Endodermal cell (in vitro differentiated cells): Measurements from ENCODE around the gene GPC4. TPM values are rescaled to one million over a fixed set of nuclear protein-coding genes. Genes with fewer than 3 reads are reported as not detected.

ENCODE experiments used
- DNase-seq: peaks from one replicate; pipeline ENCODE4 v3.0.0-alpha.2; 2017
- H3K27ac ChIP-seq: 2 replicates; pipeline ENCODE4 v1.5.1; 2013; ENCODE audit warnings: mild to moderate bottlenecking, low read depth, low read length, moderate library complexity
- H3K27me3 ChIP-seq: 2 replicates; pipeline ENCODE4 v1.6.1; 2013; ENCODE audit warnings: mild to moderate bottlenecking, low read length, moderate library complexity; ENCODE audit not compliant: insufficient read depth, control insufficient read depth, poor library complexity, severe bottlenecking
- H3K36me3 ChIP-seq: 2 replicates; pipeline ENCODE4 v1.7.0; 2013; ENCODE audit warnings: mild to moderate bottlenecking, low read length, moderate library complexity; ENCODE audit not compliant: control insufficient read depth, insufficient read depth
- H3K4me1 ChIP-seq: one replicate; pipeline ENCODE4 v1.7.0; 2013; ENCODE audit warnings: low read length; ENCODE audit not compliant: control insufficient read depth, insufficient read depth
- H3K4me3 ChIP-seq: 2 replicates; pipeline ENCODE4 v1.5.1; 2013; ENCODE audit warnings: mild to moderate bottlenecking, low read length, moderate library complexity
- H3K9ac ChIP-seq: 2 replicates; pipeline ENCODE4 v1.6.1; 2013; ENCODE audit warnings: mild to moderate bottlenecking, low read length, moderate library complexity; ENCODE audit not compliant: poor library complexity, severe bottlenecking; ENCODE audit errors: extremely low read depth
- H3K9me3 ChIP-seq: 2 replicates; pipeline ENCODE4 v1.6.1; 2013; ENCODE audit warnings: mild to moderate bottlenecking, low read length, moderate library complexity; ENCODE audit not compliant: control insufficient read depth
- H3K27ac Mint-ChIP-seq: 2 replicates; pipeline ENCODE4 v1.8.0; 2020; ENCODE audit warnings: mixed read lengths
- H3K27me3 Mint-ChIP-seq: 2 replicates; pipeline ENCODE4 v1.8.0; 2021; ENCODE audit warnings: mild to moderate bottlenecking, mixed read lengths; ENCODE audit not compliant: insufficient read depth
- H3K36me3 Mint-ChIP-seq: 2 replicates; pipeline ENCODE4 v1.8.0; 2020; ENCODE audit warnings: low read depth, mixed read lengths
- H3K4me1 Mint-ChIP-seq: 2 replicates; pipeline ENCODE4 v1.8.0; 2020; ENCODE audit warnings: mixed read lengths
- H3K4me3 Mint-ChIP-seq: 2 replicates; pipeline ENCODE4 v1.8.0; 2020; ENCODE audit warnings: mild to moderate bottlenecking, moderate library complexity, mixed read lengths
- H3K9me3 Mint-ChIP-seq: 2 replicates; pipeline ENCODE4 v1.8.0; 2020; ENCODE audit warnings: mild to moderate bottlenecking, mixed read lengths
- WGBS, 2 experiments: methylation state at CpG; one replicate each; pipeline versions ENCODE4 v1.1.5 to v1.1.7; 2013; ENCODE audit warnings: missing lambda C conversion rate in 2 of 2, mixed read lengths in 1 of 2; ENCODE audit not compliant: insufficient coverage in 1 of 2, insufficient read length in 1 of 2; 5-methylcytosine and 5-hydroxymethylcytosine counted together
- total RNA-seq, 2 donors: library from RNA; stranded (reverse); fragmentation: NEBNext Ultra II Directional in 1 of 2; extraction: Animal tissue kit (Norgen Biotek cat#: 25700) in 1 of 2; gene quantifications; 2 replicates in 1 of 2; 3 replicates in 1 of 2; pipeline ENCODE4 v1.2.1, GENCODE V29; 2021
- TF ChIP-seq, protein P1 (sequence below): fragments of 200-600 bp; sonication (generic); conservative IDR thresholded peaks from 2 replicates; pipeline ENCODE4 v1.5.0; 2021; ENCODE audit warnings: antibody characterized with exemption, mild to moderate bottlenecking

Gene GPC4
- total RNA-seq, 2 donors from 2014 or later = 281 to 829 TPM

DNA sequence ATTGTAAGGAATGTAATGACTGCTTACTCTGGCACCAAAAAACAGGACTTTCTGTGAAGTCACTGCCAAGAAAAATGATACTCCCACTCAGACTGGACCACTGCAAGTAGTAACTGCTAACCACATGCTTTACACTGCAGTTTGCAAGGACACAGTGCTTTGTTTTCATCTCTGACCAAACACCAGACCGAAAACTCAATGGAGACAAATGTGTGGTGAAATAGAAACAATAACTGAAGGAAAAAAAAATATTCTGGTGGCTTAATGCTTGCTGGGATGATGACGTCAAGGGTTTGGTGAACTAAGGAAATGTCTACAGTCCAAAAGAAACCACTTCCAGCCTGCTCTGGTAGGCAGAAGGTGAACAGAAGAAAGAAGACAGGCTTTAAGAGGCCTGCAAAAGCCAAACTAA, 13.2 kb downstream of the GPC4 start:
- peaks cover 51% of the 10 kb centered on the region for H3K4me1 Mint-ChIP-seq

DNA sequence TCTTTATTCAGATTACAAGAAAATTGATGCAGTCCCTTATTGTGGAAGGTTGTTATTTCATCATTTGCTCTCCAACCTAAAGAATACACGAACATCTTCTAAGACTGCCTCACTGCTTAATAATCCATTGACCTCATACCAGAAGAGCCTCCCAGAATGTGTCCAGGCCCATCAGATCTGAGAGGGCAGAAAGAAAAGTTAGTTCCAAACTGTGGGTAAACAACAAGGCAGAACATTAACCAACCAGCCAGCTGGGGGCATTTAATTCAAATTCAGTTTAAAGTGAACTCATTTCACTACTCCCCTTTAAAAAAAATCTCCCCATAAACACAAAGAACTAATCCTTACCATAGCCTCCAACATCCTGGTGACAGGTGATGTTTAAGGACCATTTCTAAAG, 13.8 kb downstream of the GPC4 start:
- WGBS, 2 experiments = 100% methylated on average over 1 of the region's 1 CpG; no CpG with 5 or more reads in 1 of the 2 experiments
- H3K27ac ChIP-seq = no peak overlapping the region
- H3K4me1 ChIP-seq = no peaks in the 10 kb centered on the region
- Mint-ChIP-seq H3K27me3 (no peaks in the 10 kb centered on the region), H3K36me3 (peaks cover 71% of the 10 kb centered on the region), H3K9me3 (peaks cover 2% of the 10 kb centered on the region), H3K4me3 (no peak overlapping the region), H3K27ac (peak overlapping the region; percentile 42), H3K4me1 (peaks cover 55% of the 10 kb centered on the region)
- H3K27me3 ChIP-seq = no peaks in the 10 kb centered on the region
- TF ChIP-seq, protein P1, sequence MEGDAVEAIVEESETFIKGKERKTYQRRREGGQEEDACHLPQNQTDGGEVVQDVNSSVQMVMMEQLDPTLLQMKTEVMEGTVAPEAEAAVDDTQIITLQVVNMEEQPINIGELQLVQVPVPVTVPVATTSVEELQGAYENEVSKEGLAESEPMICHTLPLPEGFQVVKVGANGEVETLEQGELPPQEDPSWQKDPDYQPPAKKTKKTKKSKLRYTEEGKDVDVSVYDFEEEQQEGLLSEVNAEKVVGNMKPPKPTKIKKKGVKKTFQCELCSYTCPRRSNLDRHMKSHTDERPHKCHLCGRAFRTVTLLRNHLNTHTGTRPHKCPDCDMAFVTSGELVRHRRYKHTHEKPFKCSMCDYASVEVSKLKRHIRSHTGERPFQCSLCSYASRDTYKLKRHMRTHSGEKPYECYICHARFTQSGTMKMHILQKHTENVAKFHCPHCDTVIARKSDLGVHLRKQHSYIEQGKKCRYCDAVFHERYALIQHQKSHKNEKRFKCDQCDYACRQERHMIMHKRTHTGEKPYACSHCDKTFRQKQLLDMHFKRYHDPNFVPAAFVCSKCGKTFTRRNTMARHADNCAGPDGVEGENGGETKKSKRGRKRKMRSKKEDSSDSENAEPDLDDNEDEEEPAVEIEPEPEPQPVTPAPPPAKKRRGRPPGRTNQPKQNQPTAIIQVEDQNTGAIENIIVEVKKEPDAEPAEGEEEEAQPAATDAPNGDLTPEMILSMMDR = no peak
- H3K4me3 ChIP-seq = no peak overlapping the region
- H3K36me3 ChIP-seq = peaks cover 33% of the 10 kb centered on the region
- no peak for DNase-seq
- no peak overlapping the region for H3K9ac ChIP-seq
- no peaks in the 10 kb centered on the region for H3K9me3 ChIP-seq

More for the DNA sequence above, 13.2 kb downstream of the GPC4 start:
- TF ChIP-seq, protein P1 = no peak
- Mint-ChIP-seq H3K9me3 (peaks cover 2% of the 10 kb centered on the region), H3K27ac (peak overlapping the region; percentile 57), H3K36me3 (peaks cover 74% of the 10 kb centered on the region), H3K4me3 (no peak overlapping the region), H3K27me3 (no peaks in the 10 kb centered on the region)
- Histone ChIP-seq H3K27me3 (no peaks in the 10 kb centered on the region), H3K27ac (no peak overlapping the region), H3K9me3 (no peaks in the 10 kb centered on the region), H3K9ac (no peak overlapping the region), H3K36me3 (peaks cover 37% of the 10 kb centered on the region), H3K4me1 (no peaks in the 10 kb centered on the region), H3K4me3 (no peak overlapping the region)
- 95 to 100% methylated on average over 1 to 2 of the region's 2 CpGs for WGBS, 2 experiments
- no peak for DNase-seq

DNA sequence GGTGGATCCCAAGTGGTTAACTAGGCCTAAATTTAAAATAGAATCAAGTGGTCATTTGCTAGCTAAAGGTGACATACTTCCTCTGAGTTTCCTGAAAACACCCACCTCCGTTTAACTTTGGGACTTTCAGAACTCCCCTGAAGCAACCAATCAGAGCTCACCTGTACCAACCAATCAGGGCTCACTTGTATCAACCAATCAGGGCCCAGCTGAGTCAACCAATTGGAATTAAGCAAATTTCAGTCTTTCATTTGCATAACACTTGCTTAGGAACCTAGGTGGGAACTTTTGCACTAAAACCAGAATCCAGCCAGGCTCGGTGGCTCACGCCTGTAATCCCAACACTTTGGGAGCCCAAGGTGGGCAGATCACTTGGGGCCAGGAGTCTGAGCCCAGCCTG, 15.9 kb downstream of the GPC4 start:
- TF ChIP-seq, protein P1 = no peak
- Mint-ChIP-seq H3K27me3 (no peaks in the 10 kb centered on the region), H3K9me3 (peaks cover 2% of the 10 kb centered on the region), H3K4me3 (peak overlapping the region; percentile 30), H3K4me1 (peaks cover 64% of the 10 kb centered on the region), H3K36me3 (peaks cover 66% of the 10 kb centered on the region), H3K27ac (peak overlapping the region; percentile 71)
- no peaks in the 10 kb centered on the region for H3K9me3 ChIP-seq
- peaks cover 38% of the 10 kb centered on the region for H3K36me3 ChIP-seq
- no peaks in the 10 kb centered on the region for H3K4me1 ChIP-seq
- H3K9ac ChIP-seq = no peak overlapping the region
- H3K27me3 ChIP-seq = no peaks in the 10 kb centered on the region
- H3K27ac ChIP-seq = no peak overlapping the region
- DNase-seq = peak; percentile 52
- H3K4me3 ChIP-seq = no peak overlapping the region
- WGBS, 2 experiments = 91% methylated on average over 3 of the region's 3 CpGs; no CpG with 5 or more reads in 1 of the 2 experiments
